8988T (cell line): Measurements from ENCODE around the gene CST1.

Experiments used
- DNase-seq: peaks from one replicate; pipeline ENCODE4 v3.0.0; 2011

Gene CST1

DNA sequence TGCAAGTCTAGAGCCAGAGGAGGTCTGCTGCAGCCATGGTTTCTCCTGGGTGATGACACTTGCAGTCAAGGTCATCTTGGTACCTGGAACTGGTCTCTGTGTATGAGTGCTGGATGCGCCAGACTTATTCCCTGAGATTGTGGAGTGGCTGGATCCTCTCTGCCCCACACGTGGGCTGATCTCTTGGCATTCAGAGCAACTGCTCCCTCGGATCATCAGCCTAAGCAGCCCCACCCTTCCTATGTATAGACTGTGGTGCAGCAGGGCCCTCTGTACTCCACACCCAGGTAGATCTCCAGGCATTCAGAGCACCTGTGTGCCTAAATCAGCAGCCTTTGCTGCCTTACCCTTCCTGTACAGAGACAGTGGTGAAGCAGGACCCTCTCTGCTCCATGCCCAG, 49.8 kb downstream of the CST1 start:
- DNase-seq: no peak

DNA sequence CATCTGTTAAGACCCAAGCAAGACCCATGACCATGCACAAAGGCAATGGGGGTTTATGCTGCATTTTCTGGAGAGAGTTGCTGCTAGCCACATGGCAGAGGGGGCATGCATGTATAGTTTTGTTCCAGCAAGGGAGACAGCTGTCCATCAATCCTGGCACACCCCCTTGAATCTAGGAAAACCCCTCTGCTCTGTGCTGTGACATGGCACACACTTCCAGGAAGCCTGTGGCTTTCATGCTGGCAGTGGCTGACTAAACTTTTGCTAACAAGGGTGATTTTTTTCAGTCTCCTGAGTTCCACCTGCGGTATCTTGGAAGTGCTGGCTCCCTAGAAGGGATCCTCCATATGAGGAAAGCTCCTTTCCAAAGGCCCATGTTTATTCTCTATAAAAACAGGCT, 52.8 kb downstream of the CST1 start:
- no peak for DNase-seq
